Brain microvascular endothelial cell (primary cell): ENCODE data around the gene THSD7B.

Experiments used
- DNase-seq: peaks from one replicate; pipeline ENCODE4 v3.0.0-alpha.2; 2020
- H3K27ac ChIP-seq: fragments of 250-450 bp; sonication (Bioruptor Pico); 2 replicates; pipeline ENCODE4 v1.5.1; 2020; ENCODE audit warnings: mild to moderate bottlenecking, moderate library complexity
- H3K27me3 ChIP-seq: fragments of 250-450 bp; sonication (Bioruptor Pico); replicated peaks from 2 replicates; pipeline ENCODE4 v1.5.1; 2020; ENCODE audit warnings: mild to moderate bottlenecking
- H3K36me3 ChIP-seq: fragments of 250-450 bp; sonication (Bioruptor Pico); replicated peaks from 2 replicates; pipeline ENCODE4 v1.5.1; 2020; ENCODE audit warnings: mild to moderate bottlenecking
- H3K4me3 ChIP-seq: 2 replicates; pipeline ENCODE4 v1.5.1; 2011; ENCODE audit warnings: low read depth, mild to moderate bottlenecking, control low read depth, low read length, moderate library complexity
- in situ Hi-C: cut with HindIII; loops from 2 replicates; pipeline ENCODE4 v1.10.0; 2017; ENCODE audit warnings: low sequenced_read_pairs, low pct_ligation_motif_present
- TF ChIP-seq, protein P1 (sequence below): IDR thresholded peaks from 2 replicates; pipeline ENCODE4 v1.5.1; 2011; ENCODE audit warnings: low read depth, mild to moderate bottlenecking, moderate library complexity, low read length, control low read depth, inconsistent platforms; ENCODE audit errors: missing control alignments

Gene THSD7B

DNA sequence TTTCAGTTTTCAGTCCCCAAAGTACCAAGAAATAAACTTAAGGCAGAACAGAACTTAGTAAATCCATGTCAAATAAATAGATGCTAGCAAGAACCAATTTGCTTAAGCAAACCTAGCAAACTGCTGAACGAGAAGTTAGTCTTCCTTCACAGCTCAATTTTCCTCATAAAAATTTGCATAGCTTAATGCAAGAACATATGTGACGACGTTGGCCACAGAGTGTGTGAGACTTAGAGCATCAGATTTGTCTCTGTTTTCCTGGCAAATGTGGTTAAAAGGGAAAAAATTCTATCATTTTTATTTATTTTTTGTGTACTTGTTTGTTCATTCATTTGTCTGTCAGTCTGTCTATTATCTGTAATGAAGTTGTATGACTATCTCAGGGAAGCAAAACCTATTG, 485.7 kb downstream of the THSD7B start:
- no peaks in the 10 kb centered on the region for H3K36me3 ChIP-seq
- no peak overlapping the region for H3K27ac ChIP-seq
- TF ChIP-seq, protein P1, sequence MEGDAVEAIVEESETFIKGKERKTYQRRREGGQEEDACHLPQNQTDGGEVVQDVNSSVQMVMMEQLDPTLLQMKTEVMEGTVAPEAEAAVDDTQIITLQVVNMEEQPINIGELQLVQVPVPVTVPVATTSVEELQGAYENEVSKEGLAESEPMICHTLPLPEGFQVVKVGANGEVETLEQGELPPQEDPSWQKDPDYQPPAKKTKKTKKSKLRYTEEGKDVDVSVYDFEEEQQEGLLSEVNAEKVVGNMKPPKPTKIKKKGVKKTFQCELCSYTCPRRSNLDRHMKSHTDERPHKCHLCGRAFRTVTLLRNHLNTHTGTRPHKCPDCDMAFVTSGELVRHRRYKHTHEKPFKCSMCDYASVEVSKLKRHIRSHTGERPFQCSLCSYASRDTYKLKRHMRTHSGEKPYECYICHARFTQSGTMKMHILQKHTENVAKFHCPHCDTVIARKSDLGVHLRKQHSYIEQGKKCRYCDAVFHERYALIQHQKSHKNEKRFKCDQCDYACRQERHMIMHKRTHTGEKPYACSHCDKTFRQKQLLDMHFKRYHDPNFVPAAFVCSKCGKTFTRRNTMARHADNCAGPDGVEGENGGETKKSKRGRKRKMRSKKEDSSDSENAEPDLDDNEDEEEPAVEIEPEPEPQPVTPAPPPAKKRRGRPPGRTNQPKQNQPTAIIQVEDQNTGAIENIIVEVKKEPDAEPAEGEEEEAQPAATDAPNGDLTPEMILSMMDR, result no peak
- H3K4me3 ChIP-seq, result no peak overlapping the region
- in situ Hi-C loops, result no loop called here
- no peak for DNase-seq
- H3K27me3 ChIP-seq, result no peaks in the 10 kb centered on the region

DNA sequence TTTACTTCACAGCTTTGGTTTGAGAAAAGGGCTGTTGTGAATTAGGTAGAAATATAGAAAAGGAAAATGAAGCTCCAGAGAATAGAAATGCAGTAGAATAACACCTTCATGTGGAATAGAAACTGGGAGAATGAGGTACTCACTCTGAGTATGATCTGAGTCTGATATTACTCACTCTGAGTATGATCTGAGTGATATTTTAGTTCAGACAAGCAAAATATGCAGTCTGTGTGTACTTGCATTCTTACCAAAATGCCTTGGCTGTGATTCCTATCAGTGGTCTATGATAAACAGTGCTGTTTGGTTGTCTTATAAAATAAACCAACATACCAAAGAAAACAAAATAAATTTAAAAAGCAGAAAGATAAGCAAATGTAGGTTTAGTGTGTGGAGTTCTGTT, 487.6 kb downstream of the THSD7B start:
- H3K27me3 ChIP-seq, result no peaks in the 10 kb centered on the region
- TF ChIP-seq, protein P1, result no peak
- DNase-seq, result peak; percentile 54
- no peak overlapping the region for H3K27ac ChIP-seq
- H3K36me3 ChIP-seq, result no peaks in the 10 kb centered on the region
- in situ Hi-C loops, result no loop called here
- H3K4me3 ChIP-seq, result no peak overlapping the region

DNA sequence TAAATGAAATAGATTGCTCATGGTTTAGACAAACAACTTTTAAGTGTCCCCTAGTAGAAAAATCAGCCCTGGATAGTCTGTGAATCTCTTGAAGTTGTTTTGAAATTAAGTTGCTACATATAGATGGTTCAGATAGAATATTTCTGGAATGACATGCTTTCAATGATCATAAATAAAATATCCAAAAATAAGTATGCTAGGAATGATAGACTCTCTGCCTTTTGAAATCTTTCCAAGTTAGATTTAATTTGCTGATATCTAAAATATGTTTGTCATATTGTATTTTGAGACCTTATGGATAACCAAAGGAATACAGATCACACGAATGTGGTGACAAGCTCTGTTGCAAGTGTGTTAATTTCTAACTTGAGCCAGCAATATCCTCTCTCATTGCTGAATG, 488.7 kb downstream of the THSD7B start:
- Histone ChIP-seq H3K36me3 (no peaks in the 10 kb centered on the region), H3K4me3 (no peak overlapping the region), H3K27me3 (no peaks in the 10 kb centered on the region), H3K27ac (peak overlapping the region; percentile 0)
- in situ Hi-C loops, result no loop called here
- TF ChIP-seq, protein P1, result no peak
- DNase-seq, result no peak

DNA sequence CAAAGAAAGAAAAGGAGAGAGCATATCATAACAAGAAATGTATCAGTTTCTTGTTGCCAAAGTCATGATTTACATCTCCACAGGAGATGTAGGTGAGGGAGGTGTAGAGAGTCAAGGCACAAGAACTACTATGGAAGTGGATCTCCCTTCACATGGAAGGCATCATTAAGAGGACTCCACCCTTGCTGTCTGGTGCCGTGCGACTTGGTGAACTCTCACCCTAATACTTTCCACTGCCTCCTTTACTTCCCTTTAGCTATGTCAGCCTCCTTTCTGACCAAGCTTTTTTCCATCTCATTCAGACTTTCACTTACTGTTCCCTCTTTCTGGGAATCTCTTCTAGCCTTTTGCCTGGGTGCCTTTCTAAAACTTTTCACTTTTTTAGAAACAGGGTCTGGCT, 490.0 kb downstream of the THSD7B start:
- DNase-seq, result no peak

DNA sequence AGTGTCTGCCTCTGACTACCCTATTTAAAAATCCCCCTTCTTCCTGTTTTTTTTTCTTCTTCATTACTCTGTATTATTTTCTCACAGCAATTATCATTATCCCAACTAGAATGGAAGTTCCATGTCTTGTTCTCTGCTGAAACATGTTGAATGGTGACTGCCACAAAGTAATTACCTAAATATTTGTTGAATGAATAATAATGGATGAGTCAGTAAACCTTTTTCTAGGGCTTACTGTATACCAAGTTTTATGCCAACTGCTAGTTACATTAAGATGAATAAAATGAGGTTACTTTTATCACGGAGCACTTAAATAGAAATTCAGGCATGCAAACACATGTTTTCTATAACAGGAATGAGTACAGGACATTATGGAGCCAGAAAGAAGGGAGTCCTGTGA, 490.6 kb downstream of the THSD7B start:
- no peak for DNase-seq
- H3K36me3 ChIP-seq, result no peaks in the 10 kb centered on the region

More for the DNA sequence above, 490.0 kb downstream of the THSD7B start:
- TF ChIP-seq, protein P1, result no peak
- no peak overlapping the region for H3K27ac ChIP-seq
- H3K36me3 ChIP-seq, result no peaks in the 10 kb centered on the region
- H3K4me3 ChIP-seq, result no peak overlapping the region
- in situ Hi-C loops, result no loop called here
- H3K27me3 ChIP-seq, result no peaks in the 10 kb centered on the region

More for the DNA sequence above, 490.6 kb downstream of the THSD7B start:
- in situ Hi-C loops, result no loop called here
- Histone ChIP-seq H3K27ac (no peak overlapping the region), H3K4me3 (no peak overlapping the region), H3K27me3 (no peaks in the 10 kb centered on the region)
- TF ChIP-seq, protein P1, result no peak
